GM12872 (cell line): ENCODE measurements around the gene VMO1.

ENCODE experiments used
- TF ChIP-seq, protein P1 (sequence below): IDR thresholded peaks from 3 replicates; pipeline ENCODE4 v1.5.1; 2011; ENCODE audit warnings: low read depth, mild to moderate bottlenecking, low read length, moderate library complexity; ENCODE audit not compliant: insufficient read depth

Gene VMO1

DNA sequence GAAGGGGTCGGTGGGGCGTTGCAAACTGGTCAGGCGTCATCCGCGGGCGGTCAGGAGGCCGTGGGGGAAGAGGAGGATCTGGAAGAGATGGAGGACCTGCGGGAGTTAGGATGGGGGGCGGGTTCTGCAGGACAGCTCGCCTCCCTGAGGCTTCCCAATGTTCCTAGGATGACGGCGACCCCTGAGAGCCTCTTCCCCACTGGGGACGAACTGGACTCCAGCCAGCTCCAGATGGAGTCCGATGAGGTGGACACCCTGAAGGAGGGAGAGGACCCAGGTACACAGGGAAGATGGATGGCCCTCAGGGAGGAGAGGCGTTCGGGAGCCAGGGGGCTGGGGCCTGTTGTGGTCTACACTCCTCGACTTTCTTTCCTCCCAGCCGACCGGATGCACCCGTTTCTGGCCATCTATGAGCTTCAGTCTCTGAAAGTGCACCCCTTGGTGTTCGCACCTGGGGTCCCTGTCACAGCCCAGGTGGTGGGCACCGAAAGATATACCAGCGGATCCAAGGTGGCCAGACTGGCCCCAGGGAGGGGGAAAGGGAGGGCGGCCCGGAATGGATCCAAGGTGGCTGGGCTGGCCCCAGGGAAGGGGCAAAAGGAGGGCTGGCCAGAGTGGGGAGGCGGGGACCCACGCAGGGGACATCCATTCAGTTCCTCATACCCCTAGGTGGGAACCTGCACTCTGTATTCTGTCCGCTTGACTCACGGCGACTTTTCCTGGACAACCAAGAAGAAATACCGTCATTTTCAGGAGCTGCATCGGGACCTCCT lies 21.6 kb upstream of the VMO1 start:
- TF ChIP-seq, protein P1, sequence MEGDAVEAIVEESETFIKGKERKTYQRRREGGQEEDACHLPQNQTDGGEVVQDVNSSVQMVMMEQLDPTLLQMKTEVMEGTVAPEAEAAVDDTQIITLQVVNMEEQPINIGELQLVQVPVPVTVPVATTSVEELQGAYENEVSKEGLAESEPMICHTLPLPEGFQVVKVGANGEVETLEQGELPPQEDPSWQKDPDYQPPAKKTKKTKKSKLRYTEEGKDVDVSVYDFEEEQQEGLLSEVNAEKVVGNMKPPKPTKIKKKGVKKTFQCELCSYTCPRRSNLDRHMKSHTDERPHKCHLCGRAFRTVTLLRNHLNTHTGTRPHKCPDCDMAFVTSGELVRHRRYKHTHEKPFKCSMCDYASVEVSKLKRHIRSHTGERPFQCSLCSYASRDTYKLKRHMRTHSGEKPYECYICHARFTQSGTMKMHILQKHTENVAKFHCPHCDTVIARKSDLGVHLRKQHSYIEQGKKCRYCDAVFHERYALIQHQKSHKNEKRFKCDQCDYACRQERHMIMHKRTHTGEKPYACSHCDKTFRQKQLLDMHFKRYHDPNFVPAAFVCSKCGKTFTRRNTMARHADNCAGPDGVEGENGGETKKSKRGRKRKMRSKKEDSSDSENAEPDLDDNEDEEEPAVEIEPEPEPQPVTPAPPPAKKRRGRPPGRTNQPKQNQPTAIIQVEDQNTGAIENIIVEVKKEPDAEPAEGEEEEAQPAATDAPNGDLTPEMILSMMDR = no peak

DNA sequence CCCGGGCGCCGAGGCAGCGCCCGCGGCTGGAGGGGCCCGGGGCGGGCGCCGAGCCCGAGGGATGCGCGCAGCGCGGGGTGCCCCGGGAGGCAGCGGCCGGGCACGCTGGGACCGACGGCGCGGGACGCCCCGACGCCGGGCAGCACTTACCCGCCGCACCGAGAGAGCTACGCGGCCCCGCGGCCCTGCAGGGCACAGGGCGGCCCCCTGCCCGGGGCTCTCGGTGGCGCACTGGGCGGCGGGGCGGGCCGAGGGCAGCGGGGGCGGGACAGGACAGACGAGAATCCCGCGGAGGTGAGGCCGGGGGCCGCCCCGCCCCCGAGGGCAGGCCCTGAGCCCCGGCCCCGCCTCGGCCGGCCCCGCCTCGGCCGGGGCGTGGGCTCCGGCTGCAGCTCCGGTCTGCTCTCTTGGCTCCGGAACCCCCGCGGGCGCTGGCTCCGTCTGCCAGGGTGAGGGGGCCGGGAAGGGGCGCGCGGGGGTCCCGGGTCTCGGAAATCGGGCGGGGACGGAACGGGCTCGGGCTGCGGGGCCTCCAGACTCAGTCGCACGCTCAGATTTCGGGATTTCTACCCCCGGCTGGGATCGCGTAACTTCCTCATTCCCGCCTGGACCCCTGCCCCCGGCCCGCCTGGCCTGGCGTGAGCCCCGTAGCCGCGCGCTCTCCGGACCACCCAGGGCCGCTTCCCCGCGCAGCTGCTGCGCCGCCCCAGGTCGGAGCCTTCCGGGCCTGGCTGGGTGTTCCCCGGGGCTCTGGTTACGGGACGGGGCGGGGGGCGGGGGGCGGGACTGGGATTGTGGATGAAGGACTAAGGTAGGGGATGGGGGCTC lies 20.8 kb upstream of the VMO1 start, which contains the start of gene PLD2:
TSS of gene PLD2 (plus strand) at position 376 of the 828 bp plus-strand sequence. CDS start 621 bp downstream, outside the sequence.
- TF ChIP-seq, protein P1 = no peak

DNA sequence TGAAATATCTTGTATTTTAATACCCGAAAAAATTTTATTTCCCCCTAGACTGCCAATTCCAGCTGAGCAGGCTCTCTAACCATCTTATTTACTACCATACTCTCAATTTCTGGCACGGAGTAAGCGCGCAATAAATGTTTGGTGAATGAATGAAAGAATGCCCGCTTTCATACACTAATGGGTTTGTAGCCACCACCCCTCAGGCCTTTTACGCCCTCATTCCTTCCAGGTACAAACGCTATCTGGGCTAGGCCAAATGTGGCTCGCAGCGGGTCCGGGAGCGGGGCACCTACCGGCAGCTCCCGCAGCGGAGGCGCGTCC lies 20.3 kb upstream of the VMO1 start:
- TF ChIP-seq, protein P1 = no peak

DNA sequence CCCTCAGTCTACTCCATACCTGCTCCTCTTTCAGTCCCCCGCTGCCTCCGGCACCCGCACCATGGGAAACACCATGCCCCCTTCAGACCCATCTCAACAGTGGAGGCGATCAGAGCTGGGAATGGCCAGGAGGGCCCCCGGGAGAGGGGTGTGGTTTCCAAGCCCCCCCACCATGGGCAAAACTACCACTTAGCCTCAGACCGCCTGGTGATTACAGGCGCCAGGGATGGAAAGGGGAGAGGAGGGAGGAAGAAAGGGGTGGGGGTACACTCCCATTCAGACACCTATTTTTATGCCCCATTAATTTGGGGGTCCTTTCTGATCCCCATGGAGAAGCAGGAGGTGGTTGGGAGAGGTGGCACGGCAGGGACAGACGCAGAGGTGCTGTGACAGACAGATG lies 16.1 kb upstream of the VMO1 start, which contains the start of gene C17orf114:
TSS of gene C17orf114 (minus strand) at position 101 of the 400 bp plus-strand sequence.
- TF ChIP-seq, protein P1 = no peak

DNA sequence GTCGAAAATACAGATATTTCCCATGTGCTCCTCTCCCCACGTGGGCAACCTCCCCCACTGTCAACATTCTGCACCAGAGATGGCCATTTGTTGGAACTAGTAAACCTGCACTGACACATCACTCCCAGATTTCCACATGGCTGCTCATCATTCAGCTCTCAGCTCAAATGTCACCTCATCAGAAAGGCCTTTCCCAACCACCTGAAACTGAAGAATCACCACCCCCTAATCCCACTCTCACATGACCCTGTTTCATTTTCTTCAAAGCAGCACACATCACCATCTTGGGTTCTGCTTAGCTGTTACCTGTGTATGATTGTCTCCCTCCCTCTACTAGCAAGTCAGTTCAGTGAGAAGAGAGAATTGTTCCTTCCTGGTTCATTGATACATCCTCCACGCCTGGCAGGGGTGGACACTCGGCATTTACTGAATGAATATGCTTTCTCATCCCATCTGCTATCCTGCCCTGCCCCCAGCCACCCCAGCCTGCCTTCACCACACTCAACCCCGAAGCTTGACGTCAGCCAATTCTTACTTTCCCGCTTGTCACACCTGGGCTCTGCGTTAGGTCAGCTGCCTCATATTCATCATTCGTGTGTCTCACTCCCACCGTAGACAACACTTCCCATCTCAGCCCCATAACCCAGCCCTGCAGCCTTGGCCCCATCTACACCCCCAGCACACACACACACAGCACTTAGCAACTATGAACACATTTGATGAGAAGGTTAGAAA lies 14.5 kb upstream of the VMO1 start:
- TF ChIP-seq, protein P1 = no peak

DNA sequence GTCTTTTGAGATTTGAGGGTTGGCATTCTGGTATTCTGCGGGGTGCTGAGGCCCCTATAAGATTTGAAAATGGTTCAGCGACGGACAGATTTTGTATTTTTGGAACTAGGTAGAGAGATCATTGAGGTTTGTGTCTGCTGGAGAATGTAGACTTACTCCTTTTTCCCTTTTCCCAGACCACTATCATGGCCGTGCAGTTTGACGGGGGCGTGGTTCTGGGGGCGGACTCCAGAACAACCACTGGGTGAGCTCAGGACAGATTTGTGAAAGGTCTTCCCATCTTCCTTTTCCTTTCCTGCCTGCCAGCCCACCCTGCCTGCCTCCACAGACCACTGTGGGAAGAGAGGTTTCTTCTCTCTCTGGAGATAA lies 10.4 kb upstream of the VMO1 start:
- TF ChIP-seq, protein P1 = no peak

DNA sequence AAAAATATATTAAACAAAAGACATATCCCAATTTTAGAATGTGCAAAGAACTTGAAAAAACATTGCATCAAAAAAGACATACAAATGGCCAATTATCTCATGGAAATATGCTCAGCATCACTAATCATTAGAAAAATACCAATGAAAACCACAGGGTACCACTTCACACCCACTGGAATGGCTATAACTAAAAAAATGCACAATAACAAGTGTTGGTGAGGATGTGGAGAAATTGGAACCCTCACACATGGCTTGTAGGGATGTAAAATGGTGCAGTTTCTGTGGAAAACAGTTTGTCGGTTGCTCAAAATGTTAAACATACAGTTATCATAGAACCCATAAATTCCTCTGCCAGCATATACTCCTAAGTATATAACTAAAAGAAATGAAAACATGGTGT lies 9.0 kb upstream of the VMO1 start:
- TF ChIP-seq, protein P1 = no peak
